ENCODE measurements around the gene RNASE8. TPM values are rescaled to one million over a fixed set of nuclear protein-coding genes. Genes with fewer than 3 reads are reported as not detected.

The RNASE8 gene
- total RNA-seq, 2 experiments from 2014 or later = not detected

GRCh38 chr14:21042918-21043317 lies 14.7 kb upstream of the RNASE8 start:
- ChIA-PET POLR2A (no interaction called here), CTCF (interaction anchor here (0.9 kb wide), 1 partner anchor 72 kb away, joined by 3 read pairs; no protein-coding TSS in a partner anchor)

DNA sequence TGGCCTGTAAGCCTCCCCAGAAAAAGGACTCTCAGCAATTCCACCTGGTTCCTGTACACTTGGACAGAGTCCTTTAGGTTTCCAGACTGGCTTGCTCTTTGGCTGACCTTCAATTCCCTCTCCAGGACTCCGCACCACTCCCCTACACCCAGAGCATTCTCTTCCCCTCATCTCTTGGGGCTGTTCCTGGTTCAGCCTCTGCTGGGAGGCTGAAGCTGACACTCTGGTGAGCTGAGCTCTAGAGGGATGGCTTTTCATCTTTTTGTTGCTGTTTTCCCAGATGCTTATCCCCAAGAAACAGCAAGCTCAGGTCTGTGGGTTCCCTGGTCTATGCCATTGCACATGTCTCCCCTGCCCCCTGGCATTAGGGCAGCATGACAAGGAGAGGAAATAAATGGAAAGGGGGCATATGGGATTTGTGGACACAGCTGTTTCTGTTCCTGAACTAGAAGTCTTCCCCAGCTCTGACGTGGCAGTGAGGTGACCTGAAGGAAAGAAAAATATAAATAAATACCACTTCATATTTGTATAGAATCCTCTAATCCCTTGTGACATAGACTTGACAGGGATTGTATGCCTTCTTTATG lies 14.1 kb upstream of the RNASE8 start:
- POLR2A ChIA-PET = no interaction called here
- CTCF ChIA-PET = interaction anchor here (0.6 to 1.0 kb wide), 3 partner anchors 22 to 148 kb away, joined by 3 to 4 read pairs (median 4); no protein-coding TSS in a partner anchor

GRCh38 chr14:21043974-21044618 lies 13.5 kb upstream of the RNASE8 start:
- ChIA-PET CTCF (interaction anchor here (0.6 to 1.0 kb wide), 3 partner anchors 21 to 147 kb away, joined by 3 to 4 read pairs (median 4); no protein-coding TSS in a partner anchor), POLR2A (no interaction called here)

DNA sequence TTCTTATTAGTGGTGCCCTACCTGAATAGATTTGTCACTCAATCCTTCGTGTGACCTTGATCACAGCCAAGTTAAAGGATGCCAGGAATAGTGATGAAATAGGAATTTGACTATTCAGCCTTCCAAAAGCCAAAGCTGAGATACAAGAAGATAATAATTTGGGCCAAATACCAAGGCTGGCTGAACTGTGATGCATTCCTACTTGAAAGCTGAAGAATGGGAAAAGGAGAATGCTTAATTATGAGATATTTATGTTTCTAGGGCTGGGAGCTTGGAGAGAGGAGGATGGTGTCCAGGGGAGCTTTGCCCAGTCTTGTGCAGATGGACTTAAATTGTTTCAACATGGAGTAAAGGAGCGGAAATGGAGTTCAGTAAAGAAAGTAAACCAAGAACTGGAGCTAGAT lies 10.2 kb upstream of the RNASE8 start:
- ChIA-PET POLR2A (no interaction called here), CTCF (interaction anchor here (0.7 to 1.3 kb wide), 4 partner anchors 21 to 60 kb away, joined by 3 read pairs; no protein-coding TSS in a partner anchor)

DNA sequence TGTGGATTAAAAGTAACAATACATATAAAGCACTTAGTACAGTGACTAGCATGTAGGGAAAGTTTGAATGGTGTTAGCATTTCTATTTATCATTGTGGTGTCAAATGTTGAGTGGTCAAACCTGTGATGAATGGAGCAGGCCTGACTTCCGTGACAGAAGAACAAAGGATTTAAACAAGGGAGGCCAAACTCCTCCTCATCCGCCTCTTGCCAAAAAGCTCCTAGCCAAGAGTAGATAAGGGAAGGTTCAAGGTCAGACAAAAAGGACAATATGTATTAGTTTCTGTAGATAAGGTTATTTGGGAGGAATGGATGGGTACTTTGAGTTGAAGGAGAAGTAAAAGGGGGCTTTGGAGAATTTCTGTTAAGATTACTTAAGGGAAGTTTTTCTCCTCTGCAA lies 9.0 kb upstream of the RNASE8 start:
- CTCF ChIA-PET = no interaction called here
- POLR2A ChIA-PET = no interaction called here

DNA sequence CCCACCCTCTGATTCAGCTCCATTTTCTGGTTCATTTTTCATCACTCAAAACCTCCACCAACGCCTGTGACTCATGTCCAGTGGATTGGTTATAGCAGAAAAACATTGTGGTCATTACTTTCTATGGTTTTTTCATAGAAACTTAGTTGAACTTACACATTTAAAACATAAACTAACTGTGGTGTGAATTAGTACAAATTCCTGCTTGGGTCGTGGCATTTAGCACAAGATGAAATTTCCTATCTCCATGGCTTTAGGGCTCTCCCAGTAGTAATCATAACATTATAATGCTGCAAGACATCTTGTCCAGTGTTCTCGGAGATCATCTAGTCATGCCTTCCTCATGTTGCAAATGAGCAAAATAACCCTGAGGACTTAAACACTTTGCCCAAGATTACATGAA lies 8.3 kb upstream of the RNASE8 start:
- ChIA-PET CTCF (no interaction called here), POLR2A (no interaction called here)

DNA sequence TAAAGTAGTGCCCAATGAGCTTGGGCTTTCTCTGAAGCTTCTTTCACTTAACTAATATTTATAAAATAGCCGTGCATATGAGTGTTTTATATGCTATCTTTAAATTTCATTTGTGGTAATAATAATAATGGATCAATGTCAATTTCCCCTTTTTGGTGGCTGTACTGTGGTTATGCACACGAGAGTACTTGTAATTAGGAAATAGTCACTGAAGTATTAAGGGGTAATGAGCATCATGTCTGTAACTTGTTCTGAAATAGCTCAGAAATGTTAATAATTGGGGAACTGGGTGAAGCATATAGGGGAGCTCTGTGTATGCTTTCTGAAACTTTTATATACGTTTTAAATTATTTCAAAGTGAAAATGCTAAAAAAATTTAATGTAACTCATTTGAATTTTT lies 7.0 kb upstream of the RNASE8 start:
- ChIA-PET POLR2A (no interaction called here), CTCF (interaction anchor here (0.7 to 1.4 kb wide), 3 partner anchors 11 to 42 kb away, joined by 3 to 5 read pairs (median 4); no protein-coding TSS in a partner anchor)

- ChIA-PET CTCF (interaction anchor here (0.6 kb wide), 1 partner anchor 391 kb away, joined by 3 read pairs; no protein-coding TSS in a partner anchor), POLR2A (no interaction called here)
Observed at GRCh38 chr14:21053184-21054122, 4.2 kb upstream of the RNASE8 start.

DNA sequence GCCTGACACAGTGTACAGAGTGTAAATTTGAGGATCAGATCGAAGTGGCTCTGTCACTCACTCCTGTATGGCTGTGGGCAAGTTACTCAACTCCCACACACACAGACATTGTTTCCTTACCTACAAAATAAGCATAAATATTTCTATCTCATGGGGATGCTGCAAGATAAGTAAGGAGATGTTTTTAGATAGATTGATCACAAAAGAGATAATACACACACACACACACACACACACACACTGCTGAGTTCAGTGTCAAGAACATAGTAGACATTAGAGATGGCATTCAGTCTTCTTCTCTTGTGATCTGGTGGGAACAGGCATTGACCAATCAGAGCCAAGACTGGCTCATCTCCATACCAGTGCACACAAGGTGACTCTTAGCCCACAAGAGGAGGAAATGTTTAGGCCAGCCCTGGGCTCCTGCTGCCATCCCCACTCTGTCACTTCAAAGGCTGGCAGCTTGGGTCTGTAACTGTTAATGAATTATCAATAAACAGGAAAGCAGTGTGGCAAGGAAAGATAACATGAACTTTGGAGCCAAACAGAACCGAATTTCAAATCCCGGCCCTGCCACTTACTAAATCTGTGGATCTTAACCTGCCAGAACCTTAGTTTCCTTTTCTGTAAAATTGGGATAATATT lies 3.4 kb upstream of the RNASE8 start:
- ChIA-PET POLR2A (no interaction called here), CTCF (interaction anchor here (0.6 kb wide), 1 partner anchor 392 kb away, joined by 3 read pairs; no protein-coding TSS in a partner anchor)

DNA sequence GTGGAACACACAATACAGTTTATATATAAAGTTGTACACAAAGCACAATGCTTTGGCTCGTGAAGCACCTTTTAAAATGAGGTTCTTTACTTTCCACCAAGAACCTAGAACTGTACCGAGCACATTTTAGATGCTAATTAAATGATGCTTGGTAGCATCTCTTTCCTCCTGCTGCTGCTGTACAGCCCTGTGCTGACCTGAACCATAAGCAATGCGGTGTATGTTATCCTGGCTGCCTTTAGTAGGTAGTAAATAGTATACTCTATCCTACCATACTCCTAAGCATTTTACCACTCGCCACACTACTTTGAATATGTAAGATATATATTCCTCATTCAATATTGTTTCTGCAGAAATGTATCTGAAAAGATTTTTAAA lies 2.9 kb upstream of the RNASE8 start:
- POLR2A ChIA-PET = no interaction called here
- CTCF ChIA-PET = no interaction called here

DNA sequence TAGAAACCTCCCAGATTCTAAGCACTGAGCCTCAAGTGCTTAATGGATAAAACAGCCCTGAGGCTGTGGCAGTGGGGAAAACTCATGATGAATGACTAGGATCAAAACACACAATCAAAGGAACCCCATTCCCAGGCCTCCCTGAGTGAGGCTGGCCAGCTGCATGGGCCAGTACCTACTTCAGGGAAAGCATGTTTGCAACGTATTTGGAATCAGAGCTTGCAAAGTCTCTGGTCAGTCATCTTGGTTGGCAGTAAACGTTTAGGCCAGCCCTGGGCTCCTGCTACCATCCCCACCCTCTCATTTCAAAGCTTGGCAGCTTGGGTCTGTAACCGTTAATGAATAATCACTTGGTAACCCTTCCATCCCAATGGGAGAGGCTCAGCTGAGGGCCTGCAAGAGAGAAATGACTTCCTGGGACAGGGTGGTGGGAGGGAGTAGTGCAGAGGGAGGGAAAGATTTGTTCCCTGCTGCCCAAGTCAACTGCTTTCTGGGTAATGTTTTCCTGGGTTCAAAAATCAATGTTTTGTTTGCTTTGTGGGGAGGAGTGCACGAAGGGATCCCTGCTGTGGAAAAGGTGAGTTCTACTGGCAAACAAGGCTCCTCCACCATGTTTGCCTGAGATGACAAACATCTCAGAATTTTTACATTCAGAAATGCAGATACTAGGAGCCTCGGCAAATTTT lies 2.0 kb upstream of the RNASE8 start:
- CTCF ChIA-PET = no interaction called here
- POLR2A ChIA-PET = interaction anchor here (0.5 kb wide), 1 partner anchor 76 kb away, joined by 4 read pairs; no protein-coding TSS in a partner anchor

DNA sequence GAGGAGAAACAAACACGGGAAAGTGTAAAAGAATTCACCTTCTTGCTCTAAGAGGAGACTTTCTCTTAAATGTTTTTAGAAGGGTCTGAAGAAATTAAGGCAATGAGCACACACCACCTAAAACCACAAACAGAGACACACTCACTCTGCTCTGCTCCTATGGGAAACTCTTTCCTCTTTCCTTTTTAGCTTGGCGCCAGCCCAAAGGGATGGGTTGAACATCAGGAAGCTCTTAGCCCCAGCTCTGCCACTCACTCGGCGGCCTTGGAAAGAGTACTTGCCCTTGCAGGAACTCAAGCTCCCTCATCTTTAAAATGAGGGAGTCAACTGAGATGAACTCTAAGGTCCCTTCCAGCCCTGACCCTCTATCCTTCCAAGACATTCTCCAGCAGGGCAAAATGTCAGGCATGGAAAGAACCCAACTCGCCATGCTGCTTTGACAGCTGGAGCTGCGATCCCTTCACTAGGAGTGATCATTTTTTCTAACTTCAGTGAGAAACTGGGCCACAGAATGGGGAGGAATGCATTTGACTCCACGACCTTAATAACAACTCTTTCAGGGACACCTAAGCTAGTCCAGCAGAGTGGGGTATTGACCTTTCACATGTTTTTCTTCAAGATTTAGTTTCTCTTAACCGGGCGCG lies 980 bp upstream of the RNASE8 start:
- CTCF ChIA-PET = interaction anchor here (1.0 kb wide), 1 partner anchor 48 kb away, joined by 4 read pairs; no protein-coding TSS in a partner anchor
- POLR2A ChIA-PET = no interaction called here

GRCh38 chr14:21058903-21059302 lies 1.3 kb downstream of the RNASE8 start:
- CTCF ChIA-PET = no interaction called here

GRCh38 chr14:21059842-21060613 lies 2.4 kb downstream of the RNASE8 start:
- POLR2A ChIA-PET = no interaction called here

More at GRCh38 chr14:21058903-21059302, 1.3 kb downstream of the RNASE8 start:
- POLR2A ChIA-PET = no interaction called here

GRCh38 chr14:21060614-21061346 lies 3.2 kb downstream of the RNASE8 start:
- POLR2A ChIA-PET = no interaction called here
- CTCF ChIA-PET = interaction anchor here (1.3 kb wide), 1 partner anchor 32 kb away, joined by 4 read pairs; no protein-coding TSS in a partner anchor

More at GRCh38 chr14:21059842-21060613, 2.4 kb downstream of the RNASE8 start:
- CTCF ChIA-PET = interaction anchor here (1.3 kb wide), 1 partner anchor 33 kb away, joined by 4 read pairs; no protein-coding TSS in a partner anchor

- ChIA-PET CTCF (interaction anchor here (1.3 to 1.5 kb wide), 2 partner anchors 11 to 32 kb away, joined by 3 to 4 read pairs; no protein-coding TSS in a partner anchor), POLR2A (no interaction called here)
Observed at GRCh38 chr14:21061347-21061668, 3.7 kb downstream of the RNASE8 start.

GRCh38 chr14:21063479-21063878 lies 5.9 kb downstream of the RNASE8 start:
- POLR2A ChIA-PET = no interaction called here
- CTCF ChIA-PET = interaction anchor here (1.2 kb wide), 1 partner anchor 29 kb away, joined by 3 read pairs; no protein-coding TSS in a partner anchor

All from activated CD8-positive, alpha-beta memory T cell treated with anti-CD3 and anti-CD28 coated beads for 36 hours (primary cell).